Measurements from ENCODE around the gene HNRNPAB.

Gene HNRNPAB

DNA sequence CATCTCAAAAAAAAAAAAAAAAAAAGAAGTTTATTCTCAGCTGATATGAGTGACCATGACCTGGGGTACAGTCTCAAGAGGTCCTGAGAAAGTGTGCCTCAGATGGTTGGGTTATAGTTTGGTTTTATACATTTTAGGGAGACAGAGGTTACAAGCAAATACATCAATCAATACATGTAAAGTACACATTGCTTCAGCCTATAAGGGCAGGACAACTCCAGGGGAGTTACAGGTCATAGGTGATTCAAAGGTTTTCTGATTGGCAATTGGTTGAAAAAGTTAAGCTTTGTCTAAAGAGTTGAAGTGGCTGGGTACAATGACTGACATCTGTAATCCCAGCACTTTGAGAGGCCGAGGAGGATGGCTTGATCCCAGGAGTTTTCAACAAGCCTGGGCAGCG lies 14.9 kb upstream of the HNRNPAB start:
- TF ChIP-seq ZNF623 (tag by site-specific recombination; IDR thresholded peaks at IDR 0.05): no peak
- TF ChIP-seq ZNF654 (tag by site-specific recombination; IDR thresholded peaks at IDR 0.05; ENCODE audit: low read depth): no peak
- TF ChIP-seq ZNF391 (tag by site-specific recombination; IDR thresholded peaks at IDR 0.05; ENCODE audit: borderline replicate concordance, low read depth): no peak
- TF ChIP-seq YY2 (tag by site-specific recombination; IDR thresholded peaks at IDR 0.05): no peak
- TF ChIP-seq SETDB1 (IDR thresholded peaks at IDR 0.05; ENCODE audit: insufficient read length, low read length): no peak
- no peak for TF ChIP-seq SP2 (tag by site-specific recombination; IDR thresholded peaks at IDR 0.05)
- no peak for TF ChIP-seq ZNF114 (tag by site-specific recombination; IDR thresholded peaks at IDR 0.05)
- no peak for TF ChIP-seq ZBTB7A (tag by site-specific recombination; IDR thresholded peaks at IDR 0.05; ENCODE audit: low read depth)
- TF ChIP-seq ZXDB (tag by site-specific recombination; IDR thresholded peaks at IDR 0.05): no peak
- TF ChIP-seq ZNF473 (tag by site-specific recombination; IDR thresholded peaks at IDR 0.05): no peak
- TF ChIP-seq ZNF132 (tag by site-specific recombination; IDR thresholded peaks at IDR 0.05; ENCODE audit: borderline replicate concordance): no peak
- TF ChIP-seq ZNF404 (tag by site-specific recombination; IDR thresholded peaks at IDR 0.05): no peak
- no peak for TF ChIP-seq SCRT1 (tag by site-specific recombination; IDR thresholded peaks at IDR 0.05; ENCODE audit: borderline replicate concordance)
- no peak for TF ChIP-seq GFI1B (tag by site-specific recombination; IDR thresholded peaks at IDR 0.05)
- TF ChIP-seq ZNF626 (tag by site-specific recombination; IDR thresholded peaks at IDR 0.05): no peak
- TF ChIP-seq ZNF350 (tag by site-specific recombination; IDR thresholded peaks at IDR 0.05): no peak
- TF ChIP-seq, protein P1, sequence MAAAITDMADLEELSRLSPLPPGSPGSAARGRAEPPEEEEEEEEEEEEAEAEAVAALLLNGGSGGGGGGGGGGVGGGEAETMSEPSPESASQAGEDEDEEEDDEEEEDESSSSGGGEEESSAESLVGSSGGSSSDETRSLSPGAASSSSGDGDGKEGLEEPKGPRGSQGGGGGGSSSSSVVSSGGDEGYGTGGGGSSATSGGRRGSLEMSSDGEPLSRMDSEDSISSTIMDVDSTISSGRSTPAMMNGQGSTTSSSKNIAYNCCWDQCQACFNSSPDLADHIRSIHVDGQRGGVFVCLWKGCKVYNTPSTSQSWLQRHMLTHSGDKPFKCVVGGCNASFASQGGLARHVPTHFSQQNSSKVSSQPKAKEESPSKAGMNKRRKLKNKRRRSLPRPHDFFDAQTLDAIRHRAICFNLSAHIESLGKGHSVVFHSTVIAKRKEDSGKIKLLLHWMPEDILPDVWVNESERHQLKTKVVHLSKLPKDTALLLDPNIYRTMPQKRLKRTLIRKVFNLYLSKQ (tag by site-specific recombination; IDR thresholded peaks at IDR 0.05; ENCODE audit: borderline replicate concordance): no peak
- TF ChIP-seq ZNF701 (tag by site-specific recombination; IDR thresholded peaks at IDR 0.05): no peak
- H3K4me3 ChIP-seq (ENCODE audit: low read depth, low read length): no peak overlapping the region
- POLR2A ChIA-PET: no interaction called here
- H3K9me3 ChIP-seq (ENCODE audit: control insufficient read depth, insufficient read depth, low read depth, low read length): no peaks in the 10 kb centered on the region
- H3K27ac ChIP-seq (ENCODE audit: extremely low read depth, low read depth, low read length): no peak overlapping the region
- CTCF ChIA-PET: interaction anchor here (0.7 kb wide), 2 partner anchors 113 to 122 kb away, joined by 3 read pairs; no protein-coding TSS in a partner anchor
- H3K36me3 ChIP-seq (ENCODE audit: control insufficient read depth in 2 of 2, insufficient read depth in 1 of 2, low read length in 2 of 2): no peaks in the 10 kb centered on the region
- H3K4me1 ChIP-seq (ENCODE audit: control insufficient read depth, insufficient read depth, low read length): no peaks in the 10 kb centered on the region

- ChIA-PET CTCF (interaction anchor here (0.5 kb wide), 1 partner anchor 103 kb away, joined by 3 read pairs; no protein-coding TSS in a partner anchor), POLR2A (interaction anchor here (2.0 kb wide), 1 partner anchor 13 kb away, joined by 6 read pairs; the partner anchor contains the start of gene HNRNPAB)
- H3K27ac ChIP-seq (ENCODE audit: extremely low read depth, low read depth, low read length): no peak overlapping the region
- no peaks in the 10 kb centered on the region for H3K9me3 ChIP-seq (ENCODE audit: control insufficient read depth, insufficient read depth, low read depth, low read length)
- no peaks in the 10 kb centered on the region for H3K36me3 ChIP-seq (ENCODE audit: control insufficient read depth in 2 of 2, insufficient read depth in 1 of 2, low read length in 2 of 2)
- H3K4me3 ChIP-seq (ENCODE audit: low read depth, low read length): no peak overlapping the region
- no peaks in the 10 kb centered on the region for H3K4me1 ChIP-seq (ENCODE audit: control insufficient read depth, insufficient read depth, low read length)
- TF ChIP-seq, protein P2, sequence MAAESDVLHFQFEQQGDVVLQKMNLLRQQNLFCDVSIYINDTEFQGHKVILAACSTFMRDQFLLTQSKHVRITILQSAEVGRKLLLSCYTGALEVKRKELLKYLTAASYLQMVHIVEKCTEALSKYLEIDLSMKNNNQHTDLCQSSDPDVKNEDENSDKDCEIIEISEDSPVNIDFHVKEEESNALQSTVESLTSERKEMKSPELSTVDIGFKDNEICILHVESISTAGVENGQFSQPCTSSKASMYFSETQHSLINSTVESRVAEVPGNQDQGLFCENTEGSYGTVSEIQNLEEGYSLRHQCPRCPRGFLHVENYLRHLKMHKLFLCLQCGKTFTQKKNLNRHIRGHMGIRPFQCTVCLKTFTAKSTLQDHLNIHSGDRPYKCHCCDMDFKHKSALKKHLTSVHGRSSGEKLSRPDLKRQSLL (tag by site-specific recombination; IDR thresholded peaks at IDR 0.05): no peak
- TF ChIP-seq TRIM28 (IDR thresholded peaks at IDR 0.05; ENCODE audit: borderline replicate concordance, low read length) (no peak), ZNF768 (tag by site-specific recombination; IDR thresholded peaks at IDR 0.05) (no peak), ZBTB10 (tag by site-specific recombination; IDR thresholded peaks at IDR 0.05) (no peak), ZNF404 (tag by site-specific recombination; IDR thresholded peaks at IDR 0.05) (no peak), ZNF785 (tag by site-specific recombination; IDR thresholded peaks at IDR 0.05) (no peak), ZNF501 (tag by site-specific recombination; IDR thresholded peaks at IDR 0.05) (no peak), ZNF426 (tag by site-specific recombination; IDR thresholded peaks at IDR 0.05) (peak; percentile 75)
- TF ChIP-seq, protein P3, sequence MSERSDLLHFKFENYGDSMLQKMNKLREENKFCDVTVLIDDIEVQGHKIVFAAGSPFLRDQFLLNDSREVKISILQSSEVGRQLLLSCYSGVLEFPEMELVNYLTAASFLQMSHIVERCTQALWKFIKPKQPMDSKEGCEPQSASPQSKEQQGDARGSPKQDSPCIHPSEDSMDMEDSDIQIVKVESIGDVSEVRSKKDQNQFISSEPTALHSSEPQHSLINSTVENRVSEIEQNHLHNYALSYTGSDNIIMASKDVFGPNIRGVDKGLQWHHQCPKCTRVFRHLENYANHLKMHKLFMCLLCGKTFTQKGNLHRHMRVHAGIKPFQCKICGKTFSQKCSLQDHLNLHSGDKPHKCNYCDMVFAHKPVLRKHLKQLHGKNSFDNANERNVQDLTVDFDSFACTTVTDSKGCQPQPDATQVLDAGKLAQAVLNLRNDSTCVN (tag by site-specific recombination; optimal IDR thresholded peaks at IDR 0.05): no peak
- TF ChIP-seq, protein P4, sequence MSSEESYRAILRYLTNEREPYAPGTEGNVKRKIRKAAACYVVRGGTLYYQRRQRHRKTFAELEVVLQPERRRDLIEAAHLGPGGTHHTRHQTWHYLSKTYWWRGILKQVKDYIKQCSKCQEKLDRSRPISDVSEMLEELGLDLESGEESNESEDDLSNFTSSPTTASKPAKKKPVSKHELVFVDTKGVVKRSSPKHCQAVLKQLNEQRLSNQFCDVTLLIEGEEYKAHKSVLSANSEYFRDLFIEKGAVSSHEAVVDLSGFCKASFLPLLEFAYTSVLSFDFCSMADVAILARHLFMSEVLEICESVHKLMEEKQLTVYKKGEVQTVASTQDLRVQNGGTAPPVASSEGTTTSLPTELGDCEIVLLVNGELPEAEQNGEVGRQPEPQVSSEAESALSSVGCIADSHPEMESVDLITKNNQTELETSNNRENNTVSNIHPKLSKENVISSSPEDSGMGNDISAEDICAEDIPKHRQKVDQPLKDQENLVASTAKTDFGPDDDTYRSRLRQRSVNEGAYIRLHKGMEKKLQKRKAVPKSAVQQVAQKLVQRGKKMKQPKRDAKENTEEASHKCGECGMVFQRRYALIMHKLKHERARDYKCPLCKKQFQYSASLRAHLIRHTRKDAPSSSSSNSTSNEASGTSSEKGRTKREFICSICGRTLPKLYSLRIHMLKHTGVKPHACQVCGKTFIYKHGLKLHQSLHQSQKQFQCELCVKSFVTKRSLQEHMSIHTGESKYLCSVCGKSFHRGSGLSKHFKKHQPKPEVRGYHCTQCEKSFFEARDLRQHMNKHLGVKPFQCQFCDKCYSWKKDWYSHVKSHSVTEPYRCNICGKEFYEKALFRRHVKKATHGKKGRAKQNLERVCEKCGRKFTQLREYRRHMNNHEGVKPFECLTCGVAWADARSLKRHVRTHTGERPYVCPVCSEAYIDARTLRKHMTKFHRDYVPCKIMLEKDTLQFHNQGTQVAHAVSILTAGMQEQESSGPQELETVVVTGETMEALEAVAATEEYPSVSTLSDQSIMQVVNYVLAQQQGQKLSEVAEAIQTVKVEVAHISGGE (tag by site-specific recombination; conservative IDR thresholded peaks at IDR 0.05; ENCODE audit: low read depth): peak; percentile 68
Observed at GRCh38 chr5:178191661-178192060, 12.7 kb upstream of the HNRNPAB start.

Data from HEK293 (cell line).